Karpas-422 (cell line): ENCODE measurements around the gene PARD3B. TPM values are rescaled to one million over a fixed set of nuclear protein-coding genes. Genes with fewer than 3 reads are reported as not detected.

Experiments used
- DNase-seq: peaks from one replicate; pipeline ENCODE4 v3.0.0-alpha.2; 2015
- H2AFZ ChIP-seq: fragments of 200-600 bp; sonication (generic); 2 replicates; pipeline ENCODE4 v1.6.1; 2014; ENCODE audit warnings: antibody characterized with exemption, low read length, mixed read lengths
- H3K27ac ChIP-seq: fragments of 200-600 bp; sonication (generic); 2 replicates; pipeline ENCODE4 v1.5.1; 2014; ENCODE audit warnings: mild to moderate bottlenecking, low read length, moderate library complexity
- H3K27me3 ChIP-seq: fragments of 200-600 bp; sonication (generic); 2 replicates; pipeline ENCODE4 v1.6.1; 2014; ENCODE audit warnings: low read length, mixed read lengths
- H3K36me3 ChIP-seq: fragments of 200-600 bp; sonication (generic); 2 replicates; pipeline ENCODE4 v1.6.1; 2014; ENCODE audit warnings: low read length, mixed read lengths; ENCODE audit not compliant: insufficient read depth
- H3K4me1 ChIP-seq: fragments of 200-600 bp; sonication (generic); 2 replicates; pipeline ENCODE4 v1.6.1; 2014; ENCODE audit warnings: mild to moderate bottlenecking, low read length, mixed read lengths
- H3K4me2 ChIP-seq: fragments of 200-600 bp; sonication (generic); 2 replicates; pipeline ENCODE4 v1.6.1; 2014; ENCODE audit warnings: low read length, low read depth, mild to moderate bottlenecking; ENCODE audit not compliant: poor library complexity, severe bottlenecking
- H3K4me3 ChIP-seq: fragments of 200-600 bp; sonication (generic); 2 replicates; pipeline ENCODE4 v1.5.1; 2014; ENCODE audit warnings: mild to moderate bottlenecking, antibody characterized with exemption, low read length, mixed read lengths
- H3K79me2 ChIP-seq: fragments of 200-600 bp; sonication (generic); 2 replicates; pipeline ENCODE4 v1.6.1; 2014; ENCODE audit warnings: mild to moderate bottlenecking, low read length, mixed read lengths
- H3K9ac ChIP-seq: fragments of 200-600 bp; sonication (generic); 2 replicates; pipeline ENCODE4 v1.6.0; 2014; ENCODE audit warnings: low read length
- H3K9me2 ChIP-seq: fragments of 200-600 bp; sonication (generic), shearing (Covaris generic); replicated peaks from 2 replicates; pipeline ENCODE4 v1.6.0; 2014; ENCODE audit warnings: mild to moderate bottlenecking, low read length, moderate library complexity; ENCODE audit not compliant: insufficient read depth
- H3K9me3 ChIP-seq: fragments of 300-700, 200-600 bp; sonication (generic); 2 replicates; pipeline ENCODE4 v1.6.1; 2014; ENCODE audit warnings: low read length, mixed read lengths
- H4K20me1 ChIP-seq: fragments of 200-600 bp; sonication (generic); 2 replicates; pipeline ENCODE4 v1.6.1; 2014; ENCODE audit warnings: mild to moderate bottlenecking, antibody characterized with exemption, low read length, low read depth; ENCODE audit not compliant: insufficient read depth
- total RNA-seq: library from RNA; depleted of rRNA; stranded (reverse); fragments of >200 nt; shearing (Covaris generic); gene quantifications from 2 replicates; pipeline ENCODE4 v1.2.3, GENCODE V29; 2014; ENCODE audit warnings: low replicate concordance

PARD3B gene
- total RNA-seq, 1 experiment from 2014 or later: not detected

DNA sequence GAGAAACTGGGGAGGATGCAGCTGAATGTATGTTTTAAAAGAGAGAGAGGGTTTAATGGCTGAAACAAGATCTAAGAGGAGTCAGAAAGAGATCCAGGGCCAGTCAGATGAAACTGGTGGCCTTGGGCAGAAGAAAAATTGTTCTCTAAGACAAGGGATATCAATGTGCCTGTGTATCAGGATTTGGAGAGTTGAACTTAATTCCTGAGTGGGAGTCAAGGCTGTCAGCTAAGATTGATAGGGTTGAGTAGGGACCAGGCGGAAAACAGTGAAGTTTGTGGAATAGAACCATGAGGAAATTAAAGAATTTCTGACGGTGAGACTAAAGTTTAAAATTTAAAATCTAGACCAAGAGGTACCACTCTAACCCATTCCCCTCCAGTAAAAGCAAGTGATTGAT, 199.2 kb downstream of the PARD3B start:
- H3K9me2 ChIP-seq: no peaks in the 10 kb centered on the region
- DNase-seq: no peak
- H3K79me2 ChIP-seq: no peaks in the 10 kb centered on the region
- H3K4me3 ChIP-seq: no peak overlapping the region
- no peak overlapping the region for H2AFZ ChIP-seq
- no peaks in the 10 kb centered on the region for H4K20me1 ChIP-seq
- no peaks in the 10 kb centered on the region for H3K9me3 ChIP-seq
- H3K4me1 ChIP-seq: no peaks in the 10 kb centered on the region
- no peak overlapping the region for H3K4me2 ChIP-seq
- no peak overlapping the region for H3K9ac ChIP-seq
- H3K27me3 ChIP-seq: no peaks in the 10 kb centered on the region
- no peak overlapping the region for H3K27ac ChIP-seq
- no peaks in the 10 kb centered on the region for H3K36me3 ChIP-seq

DNA sequence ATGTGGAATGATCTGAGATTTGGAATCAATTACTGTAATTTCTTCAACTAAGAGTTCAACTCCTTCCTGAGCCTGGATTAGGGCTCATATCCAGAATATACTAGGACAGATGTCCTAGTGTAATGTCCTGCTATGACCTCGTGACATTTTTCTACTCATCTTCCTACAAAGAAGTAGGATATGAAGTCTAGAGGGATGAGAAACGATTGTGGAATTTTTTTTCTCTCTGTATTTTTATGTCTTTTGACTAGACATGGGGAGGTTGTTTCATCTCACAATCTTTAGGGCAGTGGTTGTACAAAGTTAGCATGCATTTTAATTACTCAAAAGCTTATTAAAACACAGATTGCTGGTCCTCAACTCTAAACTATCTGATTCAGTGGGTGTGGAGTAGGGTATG, 203.0 kb downstream of the PARD3B start:
- Histone ChIP-seq H4K20me1 (no peaks in the 10 kb centered on the region), H3K4me1 (no peaks in the 10 kb centered on the region), H3K9ac (no peak overlapping the region), H3K79me2 (no peaks in the 10 kb centered on the region), H3K4me2 (no peak overlapping the region), H3K27ac (no peak overlapping the region), H3K27me3 (no peaks in the 10 kb centered on the region), H2AFZ (no peak overlapping the region), H3K9me2 (no peaks in the 10 kb centered on the region), H3K9me3 (no peaks in the 10 kb centered on the region), H3K4me3 (no peak overlapping the region), H3K36me3 (no peaks in the 10 kb centered on the region)
- DNase-seq: no peak

DNA sequence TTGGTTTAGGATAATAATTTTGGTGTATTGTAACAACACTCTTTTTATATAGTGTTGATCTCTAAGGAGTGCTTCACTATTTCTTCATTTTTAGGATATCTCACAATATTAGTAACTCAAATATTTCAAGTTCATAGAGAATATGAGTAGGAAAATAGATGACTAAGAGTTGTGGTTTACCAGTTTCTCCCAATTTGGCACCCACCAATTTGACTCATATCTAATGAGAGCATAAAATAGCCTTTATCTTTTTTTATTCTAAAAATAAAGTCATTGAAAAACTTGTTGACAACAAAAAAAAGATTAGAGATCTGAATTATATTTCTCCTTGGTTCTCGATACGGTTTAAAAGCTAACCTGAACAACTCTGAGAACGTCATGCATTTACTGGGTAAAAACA, 204.0 kb downstream of the PARD3B start:
- no peak for DNase-seq
- Histone ChIP-seq H3K9me3 (no peaks in the 10 kb centered on the region), H3K9ac (no peak overlapping the region), H3K27me3 (no peaks in the 10 kb centered on the region), H3K4me1 (no peaks in the 10 kb centered on the region), H3K27ac (no peak overlapping the region), H3K36me3 (no peaks in the 10 kb centered on the region), H2AFZ (no peak overlapping the region), H3K4me3 (no peak overlapping the region), H4K20me1 (no peaks in the 10 kb centered on the region), H3K4me2 (no peak overlapping the region), H3K79me2 (no peaks in the 10 kb centered on the region), H3K9me2 (no peaks in the 10 kb centered on the region)

GRCh38 chr2:204750389-204750788, 205.1 kb downstream of the PARD3B start:
- no peak overlapping the region for H3K4me3 ChIP-seq
- H3K36me3 ChIP-seq: no peaks in the 10 kb centered on the region
- no peak overlapping the region for H3K4me2 ChIP-seq
- no peaks in the 10 kb centered on the region for H3K79me2 ChIP-seq
- H2AFZ ChIP-seq: no peak overlapping the region
- H4K20me1 ChIP-seq: no peaks in the 10 kb centered on the region
- no peak overlapping the region for H3K9ac ChIP-seq
- H3K27me3 ChIP-seq: no peaks in the 10 kb centered on the region
- no peaks in the 10 kb centered on the region for H3K4me1 ChIP-seq
- H3K27ac ChIP-seq: no peak overlapping the region
- H3K9me2 ChIP-seq: no peaks in the 10 kb centered on the region
- H3K9me3 ChIP-seq: no peaks in the 10 kb centered on the region
- DNase-seq: no peak

- no peaks in the 10 kb centered on the region for H3K36me3 ChIP-seq
- H3K27me3 ChIP-seq: no peaks in the 10 kb centered on the region
- no peaks in the 10 kb centered on the region for H3K4me1 ChIP-seq
- H3K9me3 ChIP-seq: no peaks in the 10 kb centered on the region
- H3K79me2 ChIP-seq: no peaks in the 10 kb centered on the region
- no peak overlapping the region for H3K4me3 ChIP-seq
- no peak overlapping the region for H3K27ac ChIP-seq
- no peak overlapping the region for H2AFZ ChIP-seq
- H3K4me2 ChIP-seq: no peak overlapping the region
- no peaks in the 10 kb centered on the region for H4K20me1 ChIP-seq
- DNase-seq: peak; percentile 34
- H3K9ac ChIP-seq: no peak overlapping the region
- H3K9me2 ChIP-seq: no peaks in the 10 kb centered on the region
Measured at GRCh38 chr2:204751472-204751871, 206.2 kb downstream of the PARD3B start.

GRCh38 chr2:204753841-204754240, 208.6 kb downstream of the PARD3B start:
- Histone ChIP-seq H2AFZ (no peak overlapping the region), H3K9me2 (no peaks in the 10 kb centered on the region), H3K27me3 (no peaks in the 10 kb centered on the region), H3K27ac (no peak overlapping the region), H3K4me1 (no peaks in the 10 kb centered on the region), H3K4me3 (no peak overlapping the region), H3K36me3 (no peaks in the 10 kb centered on the region), H4K20me1 (no peaks in the 10 kb centered on the region), H3K9me3 (no peaks in the 10 kb centered on the region), H3K9ac (no peak overlapping the region), H3K4me2 (no peak overlapping the region), H3K79me2 (no peaks in the 10 kb centered on the region)
- peak; percentile 10 for DNase-seq

DNA sequence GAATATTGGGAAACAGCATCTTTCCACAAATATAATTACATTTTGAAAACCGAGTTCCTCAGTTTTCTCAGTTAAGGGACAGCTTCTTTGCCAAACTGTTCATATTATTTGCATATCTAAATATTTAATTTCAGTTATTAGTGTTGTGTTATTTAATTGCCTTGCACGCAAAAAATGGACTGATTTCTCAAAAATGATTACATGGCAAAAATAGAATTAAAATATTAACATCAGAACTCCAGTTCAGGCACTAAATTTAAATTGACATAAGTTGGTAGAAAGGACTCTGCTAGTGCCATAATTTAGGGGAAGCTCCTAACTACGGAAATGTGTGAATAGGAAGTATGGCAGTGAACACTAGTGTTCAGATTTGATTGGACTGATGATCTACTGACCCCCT, 209.6 kb downstream of the PARD3B start:
- Histone ChIP-seq H3K79me2 (no peaks in the 10 kb centered on the region), H3K36me3 (no peaks in the 10 kb centered on the region), H3K9me2 (no peaks in the 10 kb centered on the region), H4K20me1 (no peaks in the 10 kb centered on the region), H3K27ac (no peak overlapping the region), H2AFZ (no peak overlapping the region), H3K4me3 (no peak overlapping the region), H3K9ac (no peak overlapping the region), H3K9me3 (no peaks in the 10 kb centered on the region), H3K4me2 (no peak overlapping the region), H3K27me3 (no peaks in the 10 kb centered on the region), H3K4me1 (no peaks in the 10 kb centered on the region)
- DNase-seq: no peak

DNA sequence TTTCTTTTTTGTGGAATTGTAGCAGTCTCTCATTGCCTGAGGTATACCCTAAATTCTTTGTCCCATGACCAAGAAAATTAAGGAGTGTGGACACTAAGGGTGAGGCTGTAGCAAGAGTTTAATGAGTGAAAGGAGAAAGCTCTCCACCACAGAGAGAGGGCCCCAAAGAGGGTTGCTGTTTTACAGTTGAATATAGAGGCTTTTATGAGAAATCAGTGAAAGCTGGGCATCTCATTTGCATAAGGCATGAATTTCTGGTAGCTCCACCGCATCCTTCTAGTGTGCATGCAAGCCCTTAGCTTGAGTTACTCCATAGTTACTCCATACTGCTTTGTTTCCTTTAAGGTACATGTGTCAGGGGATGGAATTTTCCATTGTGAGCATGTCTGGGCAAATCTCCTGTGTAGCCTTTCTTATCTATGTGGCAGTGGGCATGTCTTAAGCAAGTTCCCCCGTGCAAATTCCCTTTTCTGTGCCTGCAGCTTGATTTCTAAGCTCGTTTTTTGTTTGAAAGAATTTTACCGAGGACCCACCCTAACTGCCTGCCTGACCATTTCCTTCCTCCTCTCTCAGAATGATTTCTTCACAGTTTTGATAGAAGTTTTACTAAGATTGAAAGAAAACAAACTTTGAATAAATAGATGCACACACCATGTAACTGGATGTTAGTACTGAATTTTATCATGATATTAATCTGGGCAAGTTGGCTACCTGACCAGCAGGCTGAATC, 218.9 kb downstream of the PARD3B start:
- Histone ChIP-seq H3K27ac (no peak overlapping the region), H3K9ac (no peak overlapping the region), H3K4me1 (no peaks in the 10 kb centered on the region), H2AFZ (no peak overlapping the region), H3K79me2 (no peaks in the 10 kb centered on the region), H3K4me3 (no peak overlapping the region), H4K20me1 (no peaks in the 10 kb centered on the region), H3K27me3 (no peaks in the 10 kb centered on the region), H3K9me2 (no peaks in the 10 kb centered on the region; the same call in 1 of the 2 replicates), H3K36me3 (no peaks in the 10 kb centered on the region), H3K9me3 (peaks cover 3% of the 10 kb centered on the region; the same call in 1 of the 2 replicates), H3K4me2 (no peak overlapping the region)
- DNase-seq: peak; percentile 14
